Central memory CD4-positive, alpha-beta T cell (primary cell): Measurements from ENCODE around the gene TMEM233.

Source experiments
- DNase-seq: peaks from one replicate; pipeline ENCODE4 v3.0.0; 2022

TMEM233 gene

GRCh38 chr12:119683413-119683812 is 89.8 kb downstream of the TMEM233 start:
- DNase-seq, result no peak

GRCh38 chr12:119683816-119684215 is 90.2 kb downstream of the TMEM233 start:
- DNase-seq, result no peak

- DNase-seq, result no peak
Measured at GRCh38 chr12:119684711-119685369, 91.3 kb downstream of the TMEM233 start.

- DNase-seq, result no peak
Measured at GRCh38 chr12:119685375-119685774, 91.8 kb downstream of the TMEM233 start.

- DNase-seq, result no peak
Measured at GRCh38 chr12:119686355-119686754, 92.8 kb downstream of the TMEM233 start.

- DNase-seq, result no peak
Measured at GRCh38 chr12:119686776-119687175, 93.2 kb downstream of the TMEM233 start.

- DNase-seq, result no peak
Measured at GRCh38 chr12:119687406-119687805, 93.8 kb downstream of the TMEM233 start.

GRCh38 chr12:119687879-119688278 is 94.3 kb downstream of the TMEM233 start:
- no peak for DNase-seq

- DNase-seq, result no peak
Measured at GRCh38 chr12:119689935-119690500, 96.4 kb downstream of the TMEM233 start.

GRCh38 chr12:119691202-119691810 is 97.7 kb downstream of the TMEM233 start:
- no peak for DNase-seq

- DNase-seq, result no peak
Measured at GRCh38 chr12:119692410-119692809, 98.8 kb downstream of the TMEM233 start.
